ENCODE results near the gene PRICKLE1. TPM values are rescaled to one million over a fixed set of nuclear protein-coding genes. Genes with fewer than 3 reads are reported as not detected.

Gene PRICKLE1
- total RNA-seq, 1 experiment from 2014 or later, result 20.1 TPM

DNA sequence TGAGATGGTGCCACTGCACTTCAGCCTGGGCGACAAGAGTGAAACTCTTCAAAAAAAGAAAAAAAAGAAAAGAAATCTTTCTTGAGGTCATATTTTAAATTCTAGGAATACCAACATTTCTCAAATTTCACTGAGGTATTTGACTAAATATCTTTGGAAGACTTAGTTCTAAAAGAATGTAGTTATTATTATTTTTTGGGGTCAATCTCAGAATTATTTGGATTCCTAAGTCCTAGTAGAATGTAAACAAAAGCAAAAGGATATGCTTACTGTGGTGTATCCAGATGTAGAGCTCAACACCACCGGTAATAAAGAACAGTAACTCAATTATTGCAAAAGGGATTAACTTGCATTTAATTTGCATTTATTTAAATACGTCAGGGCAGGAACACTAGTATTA is 25.0 kb downstream of the PRICKLE1 start:
- intact Hi-C loops (cut with micrococcal nuclease; ENCODE audit: unreplicated experiment), result no loop called here
- H3K4me1 ChIP-seq (ENCODE audit: control insufficient read depth, insufficient read depth, low read length), result peaks cover 3% of the 10 kb centered on the region
- ATAC-seq (no peak), DNase-seq (ENCODE audit: low read depth, low spot score) (no peak)
- TF ChIP-seq, protein P1, sequence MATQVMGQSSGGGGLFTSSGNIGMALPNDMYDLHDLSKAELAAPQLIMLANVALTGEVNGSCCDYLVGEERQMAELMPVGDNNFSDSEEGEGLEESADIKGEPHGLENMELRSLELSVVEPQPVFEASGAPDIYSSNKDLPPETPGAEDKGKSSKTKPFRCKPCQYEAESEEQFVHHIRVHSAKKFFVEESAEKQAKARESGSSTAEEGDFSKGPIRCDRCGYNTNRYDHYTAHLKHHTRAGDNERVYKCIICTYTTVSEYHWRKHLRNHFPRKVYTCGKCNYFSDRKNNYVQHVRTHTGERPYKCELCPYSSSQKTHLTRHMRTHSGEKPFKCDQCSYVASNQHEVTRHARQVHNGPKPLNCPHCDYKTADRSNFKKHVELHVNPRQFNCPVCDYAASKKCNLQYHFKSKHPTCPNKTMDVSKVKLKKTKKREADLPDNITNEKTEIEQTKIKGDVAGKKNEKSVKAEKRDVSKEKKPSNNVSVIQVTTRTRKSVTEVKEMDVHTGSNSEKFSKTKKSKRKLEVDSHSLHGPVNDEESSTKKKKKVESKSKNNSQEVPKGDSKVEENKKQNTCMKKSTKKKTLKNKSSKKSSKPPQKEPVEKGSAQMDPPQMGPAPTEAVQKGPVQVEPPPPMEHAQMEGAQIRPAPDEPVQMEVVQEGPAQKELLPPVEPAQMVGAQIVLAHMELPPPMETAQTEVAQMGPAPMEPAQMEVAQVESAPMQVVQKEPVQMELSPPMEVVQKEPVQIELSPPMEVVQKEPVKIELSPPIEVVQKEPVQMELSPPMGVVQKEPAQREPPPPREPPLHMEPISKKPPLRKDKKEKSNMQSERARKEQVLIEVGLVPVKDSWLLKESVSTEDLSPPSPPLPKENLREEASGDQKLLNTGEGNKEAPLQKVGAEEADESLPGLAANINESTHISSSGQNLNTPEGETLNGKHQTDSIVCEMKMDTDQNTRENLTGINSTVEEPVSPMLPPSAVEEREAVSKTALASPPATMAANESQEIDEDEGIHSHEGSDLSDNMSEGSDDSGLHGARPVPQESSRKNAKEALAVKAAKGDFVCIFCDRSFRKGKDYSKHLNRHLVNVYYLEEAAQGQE (IDR thresholded peaks at IDR 0.05; ENCODE audit: insufficient read depth in 1 of 2, low read depth in 2 of 2, low read length in 1 of 2), result no peak
- TF ChIP-seq TCF7L2 (IDR thresholded peaks at IDR 0.05; ENCODE audit: low read depth, low read length) (no peak), POLR2AphosphoS5 (IDR thresholded peaks at IDR 0.05; ENCODE audit: low read depth, low read length) (no peak), SIN3A (IDR thresholded peaks at IDR 0.05; ENCODE audit: borderline replicate concordance, insufficient read depth, low read depth, low read length) (no peak)
- TF ChIP-seq, protein P2, sequence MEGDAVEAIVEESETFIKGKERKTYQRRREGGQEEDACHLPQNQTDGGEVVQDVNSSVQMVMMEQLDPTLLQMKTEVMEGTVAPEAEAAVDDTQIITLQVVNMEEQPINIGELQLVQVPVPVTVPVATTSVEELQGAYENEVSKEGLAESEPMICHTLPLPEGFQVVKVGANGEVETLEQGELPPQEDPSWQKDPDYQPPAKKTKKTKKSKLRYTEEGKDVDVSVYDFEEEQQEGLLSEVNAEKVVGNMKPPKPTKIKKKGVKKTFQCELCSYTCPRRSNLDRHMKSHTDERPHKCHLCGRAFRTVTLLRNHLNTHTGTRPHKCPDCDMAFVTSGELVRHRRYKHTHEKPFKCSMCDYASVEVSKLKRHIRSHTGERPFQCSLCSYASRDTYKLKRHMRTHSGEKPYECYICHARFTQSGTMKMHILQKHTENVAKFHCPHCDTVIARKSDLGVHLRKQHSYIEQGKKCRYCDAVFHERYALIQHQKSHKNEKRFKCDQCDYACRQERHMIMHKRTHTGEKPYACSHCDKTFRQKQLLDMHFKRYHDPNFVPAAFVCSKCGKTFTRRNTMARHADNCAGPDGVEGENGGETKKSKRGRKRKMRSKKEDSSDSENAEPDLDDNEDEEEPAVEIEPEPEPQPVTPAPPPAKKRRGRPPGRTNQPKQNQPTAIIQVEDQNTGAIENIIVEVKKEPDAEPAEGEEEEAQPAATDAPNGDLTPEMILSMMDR (IDR thresholded peaks at IDR 0.05), result no peak
- no peaks in the 10 kb centered on the region for H3K9me3 ChIP-seq (ENCODE audit: control insufficient read depth, insufficient read depth, low read depth, low read length)
- no peaks in the 10 kb centered on the region for H3K36me3 ChIP-seq (ENCODE audit: control insufficient read depth, insufficient read depth, low read length)
- ChIA-PET CTCF (no interaction called here), POLR2A (no interaction called here)
- H3K4me3 ChIP-seq (ENCODE audit: low read depth in 2 of 2, low read length in 2 of 2), result no peak overlapping the region
- no peaks in the 10 kb centered on the region for H3K27me3 ChIP-seq (ENCODE audit: control insufficient read depth, insufficient read depth, low read length)
- in situ Hi-C loops (cut with HindIII; ENCODE audit: low pct_unique_long_range_greater_than_20kb, low sequenced_read_pairs), result no loop called here
- no peak overlapping the region for H3K27ac ChIP-seq (ENCODE audit: low read length)
- no TSS peak for BruUV-seq (replicated peaks)

DNA sequence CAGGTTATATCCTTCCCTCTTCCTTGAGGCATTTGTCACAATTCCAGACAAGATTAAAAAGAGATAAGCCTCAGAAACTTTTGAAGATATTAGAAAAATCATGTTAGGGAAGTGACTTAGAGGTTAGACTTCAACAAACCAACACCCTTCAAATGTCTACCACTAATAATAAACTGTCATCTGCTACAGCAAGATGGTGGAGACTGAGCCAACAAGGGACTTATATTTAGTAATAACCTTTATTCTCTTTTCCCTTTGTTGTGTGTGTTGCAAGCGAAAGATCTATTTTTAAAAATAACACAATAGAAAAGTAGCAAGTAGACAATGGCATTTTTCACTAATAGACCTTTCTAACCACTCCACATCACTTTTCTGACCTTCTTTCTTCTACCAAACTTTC is 28.6 kb downstream of the PRICKLE1 start:
- ATAC-seq (no peak), DNase-seq (ENCODE audit: low read depth, low spot score) (no peak)
- no peaks in the 10 kb centered on the region for H3K36me3 ChIP-seq (ENCODE audit: control insufficient read depth, insufficient read depth, low read length)
- no peaks in the 10 kb centered on the region for H3K27me3 ChIP-seq (ENCODE audit: control insufficient read depth, insufficient read depth, low read length)
- no peak overlapping the region for H3K27ac ChIP-seq (ENCODE audit: low read length)
- H3K4me3 ChIP-seq (ENCODE audit: low read depth in 2 of 2, low read length in 2 of 2), result no peak overlapping the region
- intact Hi-C loops (cut with micrococcal nuclease; ENCODE audit: unreplicated experiment), result no loop called here
- no peak for TF ChIP-seq TCF7L2 (IDR thresholded peaks at IDR 0.05; ENCODE audit: low read depth, low read length)
- TF ChIP-seq SIN3A (IDR thresholded peaks at IDR 0.05; ENCODE audit: borderline replicate concordance, insufficient read depth, low read depth, low read length), result no peak
- TF ChIP-seq, protein P2 (IDR thresholded peaks at IDR 0.05), result no peak
- in situ Hi-C loops (cut with HindIII; ENCODE audit: low pct_unique_long_range_greater_than_20kb, low sequenced_read_pairs), result no loop called here
- POLR2A ChIA-PET, result no interaction called here
- BruUV-seq (replicated peaks), result no TSS peak
- H3K4me1 ChIP-seq (ENCODE audit: control insufficient read depth, insufficient read depth, low read length), result no peaks in the 10 kb centered on the region; the same call in none of the 2 replicates
- CTCF ChIA-PET, result interaction anchor here (0.6 kb wide), 1 partner anchor 418 kb away, joined by 3 read pairs; no protein-coding TSS in a partner anchor
- H3K9me3 ChIP-seq (ENCODE audit: control insufficient read depth, insufficient read depth, low read depth, low read length), result no peaks in the 10 kb centered on the region
